ENCODE data around the gene PSKH1.
A peak's percentile ranks its signal among the peaks of the same experiment; 100 is the strongest.

Gene PSKH1

DNA sequence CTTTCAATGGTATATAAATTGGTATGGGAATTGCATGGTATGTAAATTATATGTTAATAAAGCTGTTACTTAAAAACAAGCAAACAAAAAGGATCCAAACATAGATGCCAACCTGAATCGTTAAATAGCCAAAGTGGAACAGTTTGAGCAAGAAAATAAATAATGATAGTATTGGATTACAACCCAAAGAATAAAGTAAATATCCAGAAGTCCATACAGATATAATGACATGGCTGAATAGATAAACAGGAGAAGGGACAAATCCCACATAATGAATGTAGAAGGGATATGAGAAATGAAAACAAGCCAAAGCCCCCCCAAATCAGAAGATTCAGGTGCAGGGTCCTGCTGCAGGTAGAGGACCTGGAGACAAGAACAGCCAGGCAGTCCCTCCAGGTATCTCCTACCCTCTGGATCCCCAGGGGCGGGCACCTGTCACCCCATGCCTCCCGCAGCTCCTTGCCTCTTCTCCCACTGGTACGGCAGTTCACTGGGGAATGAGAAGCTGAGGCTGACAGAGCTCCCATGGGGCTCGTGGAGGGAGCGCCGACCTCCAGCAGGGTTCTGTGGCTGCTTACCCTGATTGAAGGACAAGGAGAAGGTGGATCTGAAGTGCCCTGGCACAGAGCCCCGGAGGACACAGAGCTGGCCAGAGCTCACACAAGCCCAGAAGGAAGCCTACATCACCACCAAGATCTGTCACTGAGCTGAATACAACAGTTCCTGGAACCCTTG, 60.8 kb downstream of the PSKH1 start:
- Histone ChIP-seq H3K27ac (no peak overlapping the region), H3K4me3 (no peak overlapping the region)
- DNase-seq (ENCODE audit: low spot score): no peak
- TF ChIP-seq, protein P1, sequence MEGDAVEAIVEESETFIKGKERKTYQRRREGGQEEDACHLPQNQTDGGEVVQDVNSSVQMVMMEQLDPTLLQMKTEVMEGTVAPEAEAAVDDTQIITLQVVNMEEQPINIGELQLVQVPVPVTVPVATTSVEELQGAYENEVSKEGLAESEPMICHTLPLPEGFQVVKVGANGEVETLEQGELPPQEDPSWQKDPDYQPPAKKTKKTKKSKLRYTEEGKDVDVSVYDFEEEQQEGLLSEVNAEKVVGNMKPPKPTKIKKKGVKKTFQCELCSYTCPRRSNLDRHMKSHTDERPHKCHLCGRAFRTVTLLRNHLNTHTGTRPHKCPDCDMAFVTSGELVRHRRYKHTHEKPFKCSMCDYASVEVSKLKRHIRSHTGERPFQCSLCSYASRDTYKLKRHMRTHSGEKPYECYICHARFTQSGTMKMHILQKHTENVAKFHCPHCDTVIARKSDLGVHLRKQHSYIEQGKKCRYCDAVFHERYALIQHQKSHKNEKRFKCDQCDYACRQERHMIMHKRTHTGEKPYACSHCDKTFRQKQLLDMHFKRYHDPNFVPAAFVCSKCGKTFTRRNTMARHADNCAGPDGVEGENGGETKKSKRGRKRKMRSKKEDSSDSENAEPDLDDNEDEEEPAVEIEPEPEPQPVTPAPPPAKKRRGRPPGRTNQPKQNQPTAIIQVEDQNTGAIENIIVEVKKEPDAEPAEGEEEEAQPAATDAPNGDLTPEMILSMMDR (IDR thresholded peaks at IDR 0.05): no peak

- Histone ChIP-seq H3K27ac (peak overlapping the region in 1 of 2 donors; percentile 16), H3K4me3 (no peak overlapping the region)
- TF ChIP-seq, protein P1 (IDR thresholded peaks at IDR 0.05): no peak
- DNase-seq (ENCODE audit: low spot score): no peak
Measured at GRCh38 chr16:67954421-67955196, 61.6 kb downstream of the PSKH1 start.

GRCh38 chr16:67957622-67958021, 64.6 kb downstream of the PSKH1 start:
- H3K27ac ChIP-seq: peak overlapping the region in 1 of 2 donors; percentile 84

DNA sequence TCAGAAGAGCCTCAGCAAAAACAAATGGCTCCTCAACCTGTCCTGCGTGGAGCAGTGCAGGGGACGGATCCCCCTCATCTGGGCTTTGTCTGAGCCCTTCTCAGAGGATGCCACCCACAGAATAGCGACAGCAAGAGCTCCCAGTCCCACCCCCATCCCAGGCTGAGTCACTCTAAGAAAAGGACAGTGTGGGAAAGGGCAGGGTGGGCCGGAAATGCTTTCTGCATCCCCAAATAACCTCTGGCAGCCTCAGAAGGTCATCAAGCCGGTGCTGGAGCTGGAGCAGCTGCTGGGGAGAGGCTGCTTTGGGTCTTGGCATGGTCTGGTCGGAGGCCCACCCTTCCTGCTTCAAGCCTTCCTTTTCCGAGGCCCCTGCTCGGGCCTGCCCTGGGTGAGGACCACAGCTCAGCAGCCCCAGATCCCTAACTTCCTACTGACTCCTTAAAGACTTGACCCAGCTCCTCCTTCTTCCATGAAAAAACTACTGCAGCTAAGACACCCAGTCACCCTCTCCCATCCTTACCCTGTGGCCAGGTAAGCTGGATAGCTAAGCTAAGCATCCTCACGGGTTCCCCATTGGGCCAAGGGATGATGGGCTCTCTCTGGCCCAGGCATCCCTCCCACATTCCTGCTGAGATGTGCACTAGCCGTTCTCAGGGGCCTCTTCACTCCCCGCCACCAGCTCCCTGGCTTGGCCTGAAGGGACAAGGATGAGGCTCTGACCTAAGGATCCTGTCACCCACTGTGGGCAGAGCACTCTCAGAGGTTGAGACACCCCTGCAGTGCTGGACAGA, 66.7 kb downstream of the PSKH1 start:
- TF ChIP-seq, protein P1 (IDR thresholded peaks at IDR 0.05): no peak
- no peak for DNase-seq (ENCODE audit: low spot score)
- peak overlapping the region; percentile 44 to 84 for H3K27ac ChIP-seq
- H3K4me3 ChIP-seq: peak overlapping the region; percentile 37

More at GRCh38 chr16:67957622-67958021, 64.6 kb downstream of the PSKH1 start:
- H3K4me3 ChIP-seq: no peak overlapping the region
- no peak for DNase-seq (ENCODE audit: low spot score)
- TF ChIP-seq, protein P1 (IDR thresholded peaks at IDR 0.05): no peak

DNA sequence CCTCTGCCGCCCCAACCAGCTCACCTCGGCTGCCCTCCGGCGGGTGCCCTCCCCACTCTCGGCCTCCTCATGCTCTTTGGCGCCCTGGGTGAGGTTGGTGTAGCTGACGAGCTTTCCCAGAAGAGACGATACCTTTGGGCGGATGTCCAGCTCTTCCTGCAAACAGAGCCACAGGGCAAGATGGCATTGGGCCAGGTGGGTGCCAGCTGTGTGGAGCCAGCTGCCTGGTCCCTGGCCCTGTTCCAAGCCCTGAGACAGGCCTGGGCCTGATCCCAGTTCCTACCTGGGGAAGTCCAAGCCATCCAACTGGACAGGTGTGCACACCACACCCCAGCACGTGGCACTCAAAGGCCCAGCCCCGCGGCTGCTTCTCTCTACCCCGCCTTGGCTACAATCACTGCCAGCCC, 68.5 kb downstream of the PSKH1 start:
- TF ChIP-seq, protein P1 (IDR thresholded peaks at IDR 0.05): no peak
- Histone ChIP-seq H3K4me3 (no peak overlapping the region), H3K27ac (peak overlapping the region in 1 of 2 donors; percentile 84)
- DNase-seq (ENCODE audit: low spot score): no peak

DNA sequence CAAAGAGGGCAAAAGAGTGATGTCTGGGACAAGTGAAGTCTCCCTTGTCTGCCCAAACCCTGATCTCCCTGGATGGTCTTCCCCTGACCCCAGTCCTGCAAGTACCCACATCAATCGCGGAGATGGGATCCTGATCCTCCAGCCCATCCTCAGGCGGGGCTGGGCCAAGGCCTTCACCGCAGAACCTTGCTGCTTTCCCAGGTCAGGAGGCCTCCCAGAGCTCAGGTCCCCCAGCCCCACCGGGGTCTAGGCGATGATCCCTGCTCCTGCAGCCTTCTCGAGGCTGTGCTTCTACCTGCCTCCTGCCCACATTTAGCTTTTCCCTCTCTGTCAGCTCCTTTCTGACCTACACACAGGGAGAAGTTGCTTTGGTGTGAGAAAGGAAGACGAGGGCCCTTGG, 69.1 kb downstream of the PSKH1 start:
- TF ChIP-seq, protein P1 (IDR thresholded peaks at IDR 0.05): no peak
- Histone ChIP-seq H3K27ac (peak overlapping the region in 1 of 2 donors; percentile 84), H3K4me3 (no peak overlapping the region)
- DNase-seq (ENCODE audit: low spot score): no peak

Data from coronary artery (tissue), 2 donors.